K562 (cell line): ENCODE results near the gene RCC1. TPM values are rescaled to one million over a fixed set of nuclear protein-coding genes. Genes with fewer than 3 reads are reported as not detected.

Experiments
- DMBX1 ChIP-seq: fragments of 250-450 bp; sonication (Bioruptor Pico); IDR thresholded peaks from 2 replicates; pipeline ENCODE4 v1.8.0; 2022; ENCODE audit warnings: inconsistent platforms, mild to moderate bottlenecking, moderate library complexity, borderline replicate concordance
- FOSL1 ChIP-seq: fragments of 200-800 bp; sonication (Bioruptor generic); conservative IDR thresholded peaks from 2 replicates; pipeline ENCODE4 v1.6.1; 2016; ENCODE audit warnings: missing genetic modification characterization, missing compliant biosample characterization
- GTF2B ChIP-seq: IDR thresholded peaks from 2 replicates; pipeline ENCODE4 v1.6.1; 2011; ENCODE audit not compliant: insufficient read length; ENCODE audit errors: extremely low read depth
- HNRNPL ChIP-seq: fragments of 200-400 bp; formaldehyde crosslinking; IDR thresholded peaks from 2 replicates; pipeline ENCODE4 v1.6.1; 2017; ENCODE audit warnings: low read depth, mild to moderate bottlenecking, low read length
- NFE2 ChIP-seq: IDR thresholded peaks from 2 replicates; pipeline ENCODE4 v1.6.1; 2014; ENCODE audit warnings: antibody characterized with exemption, low read depth
- NKRF ChIP-seq: fragments of 450-650 bp; IDR thresholded peaks from 2 replicates; pipeline ENCODE4 v1.6.1; 2016; ENCODE audit warnings: borderline replicate concordance
- PCBP2 ChIP-seq: fragments of 200-400 bp; formaldehyde crosslinking; IDR thresholded peaks from 2 replicates; pipeline ENCODE4 v1.6.1; 2018; ENCODE audit warnings: low read length, low read depth, mild to moderate bottlenecking, moderate library complexity; ENCODE audit not compliant: poor library complexity, severe bottlenecking
- POLR2G ChIP-seq: fragments of 200-400 bp; formaldehyde crosslinking; IDR thresholded peaks from 2 replicates; pipeline ENCODE4 v1.6.1; 2017; ENCODE audit warnings: low read depth, mild to moderate bottlenecking, antibody characterized with exemption, low read length, moderate library complexity
- RCOR1 ChIP-seq, 2 experiments: IDR thresholded peaks; 2 replicates each; pipeline ENCODE4 v1.6.1; 2012; ENCODE audit warnings: low read depth in 2 of 2, low read length in 2 of 2, borderline replicate concordance in 1 of 2, improper control_type of control experiment in 1 of 2
- SP2 ChIP-seq: IDR thresholded peaks from 2 replicates; pipeline ENCODE4 v1.6.1; 2011; ENCODE audit warnings: mild to moderate bottlenecking, low read depth, low read length, moderate library complexity; ENCODE audit not compliant: poor library complexity, severe bottlenecking; ENCODE audit errors: extremely low read depth
- TBL1XR1 ChIP-seq, 2 experiments: IDR thresholded peaks; 2 replicates each; pipeline ENCODE4 v1.6.1; 2012; ENCODE audit warnings: improper control_type of control experiment in 2 of 2, low read length in 2 of 2, mild to moderate bottlenecking in 1 of 2
- ZBTB11 ChIP-seq, 3 experiments: fragments of 200-800 bp in 1 of 3; fragments of 250-450 bp in 1 of 3; fragments of 450-650 bp in 1 of 3; sonication (Bioruptor Pico) in 1 of 3; sonication (Bioruptor generic) in 1 of 3; formaldehyde crosslinking in 1 of 3; IDR thresholded peaks; 2 replicates each; pipeline versions ENCODE4 v1.6.1 to v1.8.0; 2016 to 2022; ENCODE audit warnings: mild to moderate bottlenecking in 2 of 3, missing genetic modification characterization in 2 of 3, missing compliant biosample characterization in 1 of 3, moderate library complexity in 1 of 3
- ZNF12 ChIP-seq: sonication (generic); formaldehyde crosslinking; IDR thresholded peaks from 2 replicates; pipeline ENCODE4 v1.4.0; 2020; ENCODE audit warnings: mild to moderate bottlenecking, missing genetic modification reagents
- ZNF511 ChIP-seq: sonication (generic); formaldehyde crosslinking; IDR thresholded peaks from 2 replicates; pipeline ENCODE4 v1.8.0; 2022; ENCODE audit warnings: mild to moderate bottlenecking, missing genetic modification reagents
- ZNF518B ChIP-seq: fragments of 250-450 bp; sonication (Bioruptor Pico); IDR thresholded peaks from 2 replicates; pipeline ENCODE4 v1.5.0; 2021; ENCODE audit warnings: mild to moderate bottlenecking, moderate library complexity
- polyA plus RNA-seq, 8 experiments: library from polyadenylated mRNA; depleted of rRNA in 4 of 8; stranded (reverse) in 5 of 8; unstranded in 3 of 8; fragments of >200 nt; fragmentation: Nextera tagmentation in 2 of 8; fragmentation: Illumina TruSeq in 1 of 8; extraction: Ambion mirVana in 2 of 8; extraction: Trizol in 1 of 8; gene quantifications; 2 replicates each; pipeline versions ENCODE4 v1.2.1 to v1.2.3, GENCODE V29; 2011 to 2014; ENCODE audit warnings: inconsistent platforms in 1 of 8, missing spikeins in 1 of 8
- total RNA-seq, 7 experiments: library from RNA; depleted of rRNA in 6 of 7; stranded (reverse); fragments of >200 nt in 6 of 7; fragmentation: Illumina TruSeq in 2 of 7; extraction: Trizol in 2 of 7; gene quantifications; 2 replicates each; pipeline versions ENCODE4 v1.2.1 to v1.2.3, GENCODE V29; 2011 to 2021; ENCODE audit warnings: low replicate concordance in 1 of 7

RCC1 gene
- total and polyA plus RNA-seq, 9 of the 15 experiments (the other 6 are each of a cell fraction or from before 2014, with no cell fraction given): 16.4 to 202 (median 107) TPM

- TF ChIP-seq ZBTB11 (CRISPR knock-in tag; IDR thresholded peaks at IDR 0.05) (peak in 1 of 3 experiments; percentile 84; a peak in 2 of 6 replicates), POLR2G (peak; percentile 100), DMBX1 (CRISPR knock-in tag) (no peak), TBL1XR1 (IDR thresholded peaks at IDR 0.05; ENCODE audit: low read length in 2 of 2) (peak; percentile 77 to 89), GTF2B (peak; percentile 98), SP2 (no peak), ZNF511 (CRISPR knock-in tag) (peak; percentile 97), NKRF (peak; percentile 95), HNRNPL (peak; percentile 95), FOSL1 (peak; percentile 42), RCOR1 (IDR thresholded peaks at IDR 0.05; ENCODE audit: borderline replicate concordance in 1 of 2, low read depth in 2 of 2, low read length in 2 of 2) (peak in 1 of 2 experiments; percentile 76; a peak in 2 of 4 replicates), ZNF12 (CRISPR knock-in tag) (peak; percentile 77; the same call in 1 of the 2 replicates), ZNF518B (CRISPR knock-in tag) (no peak), NFE2 (no peak; the same call in 1 of the 2 replicates), PCBP2 (peak; percentile 96)
Measured at GRCh38 chr1:28581531-28582247, 75.8 kb downstream of the RCC1 start (continued).
